HepG2 (cell line): Measurements from ENCODE around the gene FBXO7. TPM values are rescaled to one million over a fixed set of nuclear protein-coding genes. Genes with fewer than 3 reads are reported as not detected.

Source experiments
- CEBPG ChIP-seq: IDR thresholded peaks from 2 replicates; pipeline ENCODE4 v1.6.1; 2016
- CREB3 ChIP-seq: sonication (generic); formaldehyde crosslinking; IDR thresholded peaks from 2 replicates; pipeline ENCODE4 v1.5.0; 2020; ENCODE audit warnings: missing genetic modification reagents
- EP300 ChIP-seq, 3 experiments: sonication (generic) in 1 of 3; formaldehyde crosslinking in 1 of 3; IDR thresholded peaks; 2 replicates each; pipeline versions ENCODE4 v1.5.1 to v1.6.1; 2011 to 2020; ENCODE audit warnings: low read depth in 2 of 3, low read length in 2 of 3, borderline replicate concordance in 1 of 3, improper control_type of control experiment in 1 of 3, mild to moderate bottlenecking in 1 of 3, missing genetic modification reagents in 1 of 3, moderate library complexity in 1 of 3
- ERF ChIP-seq: IDR thresholded peaks from 2 replicates; pipeline ENCODE4 v1.6.1; 2018; ENCODE audit warnings: missing biosample characterization, missing genetic modification reagents
- ETV5 ChIP-seq: IDR thresholded peaks from 2 replicates; pipeline ENCODE4 v1.6.1; 2018; ENCODE audit warnings: missing biosample characterization, missing genetic modification reagents, inconsistent platforms, borderline replicate concordance
- HMG20B ChIP-seq: conservative IDR thresholded peaks from 2 replicates; pipeline ENCODE4 v1.6.1; 2016; ENCODE audit warnings: missing genetic modification reagents, missing compliant biosample characterization
- HOXA5 ChIP-seq: sonication (generic); formaldehyde crosslinking; IDR thresholded peaks from 2 replicates; pipeline ENCODE4 v1.4.0; 2020; ENCODE audit warnings: missing genetic modification reagents
- KDM3A ChIP-seq: IDR thresholded peaks from 2 replicates; pipeline ENCODE4 v1.6.1; 2018; ENCODE audit warnings: low read depth, missing compliant biosample characterization
- MAFK ChIP-seq, 2 experiments: IDR thresholded peaks in 1 of 2; conservative IDR thresholded peaks in 1 of 2; 2 replicates each; pipeline ENCODE4 v1.6.1; 2011; ENCODE audit warnings: improper control_type of control experiment in 2 of 2, low read length in 2 of 2
- MEIS2 ChIP-seq: sonication (generic); formaldehyde crosslinking; IDR thresholded peaks from 2 replicates; pipeline ENCODE4 v1.9.0; 2021; ENCODE audit warnings: mild to moderate bottlenecking, missing genetic modification reagents
- MTF1 ChIP-seq: sonication (generic); formaldehyde crosslinking; IDR thresholded peaks from 2 replicates; pipeline ENCODE4 v1.5.0; 2020; ENCODE audit warnings: missing genetic modification reagents
- MXD1 ChIP-seq: sonication (generic); formaldehyde crosslinking; IDR thresholded peaks from 2 replicates; pipeline ENCODE4 v1.4.0; 2020; ENCODE audit warnings: mild to moderate bottlenecking, missing genetic modification reagents
- NR2F6 ChIP-seq, 2 experiments: IDR thresholded peaks; 2 replicates each; pipeline ENCODE4 v1.6.1; 2016; ENCODE audit warnings: antibody characterized with exemption in 1 of 2, mild to moderate bottlenecking in 1 of 2
- PRDM10 ChIP-seq: sonication (generic); formaldehyde crosslinking; IDR thresholded peaks from 2 replicates; pipeline ENCODE4 v1.4.0; 2020; ENCODE audit warnings: low read depth, missing genetic modification reagents
- RXRB ChIP-seq: IDR thresholded peaks from 2 replicates; pipeline ENCODE4 v1.6.1; 2016; ENCODE audit warnings: borderline replicate concordance, missing genetic modification reagents, missing compliant biosample characterization
- SMARCE1 ChIP-seq: fragments of 450-650 bp; IDR thresholded peaks from 2 replicates; pipeline ENCODE4 v1.6.1; 2017; ENCODE audit warnings: borderline replicate concordance
- SOX13 ChIP-seq, 3 experiments: fragments of 450-650 bp in 1 of 3; sonication (generic) in 1 of 3; formaldehyde crosslinking in 1 of 3; IDR thresholded peaks in 2 of 3; conservative IDR thresholded peaks in 1 of 3; 2 replicates each; pipeline versions ENCODE4 v1.5.0 to v1.6.1; 2016 to 2020; ENCODE audit warnings: antibody characterized with exemption in 1 of 3, mild to moderate bottlenecking in 1 of 3, missing compliant biosample characterization in 1 of 3, missing genetic modification reagents in 1 of 3, moderate library complexity in 1 of 3
- THAP11 ChIP-seq: IDR thresholded peaks from 2 replicates; pipeline ENCODE4 v1.6.1; 2016; ENCODE audit warnings: missing biosample characterization, missing genetic modification reagents
- ZBTB7B ChIP-seq: sonication (generic); formaldehyde crosslinking; IDR thresholded peaks from 2 replicates; pipeline ENCODE4 v1.4.0; 2020; ENCODE audit warnings: missing genetic modification reagents
- ZNF101 ChIP-seq: sonication (generic); formaldehyde crosslinking; IDR thresholded peaks from 2 replicates; pipeline ENCODE4 v1.4.0; 2020; ENCODE audit warnings: mild to moderate bottlenecking, low read depth, missing genetic modification reagents, borderline replicate concordance
- ZNF256 ChIP-seq: sonication (generic); formaldehyde crosslinking; conservative IDR thresholded peaks from 2 replicates; pipeline ENCODE4 v1.4.0; 2020; ENCODE audit warnings: missing genetic modification reagents
- ZNF331 ChIP-seq: sonication (generic); formaldehyde crosslinking; IDR thresholded peaks from 2 replicates; pipeline ENCODE4 v1.4.0; 2020; ENCODE audit warnings: missing genetic modification reagents
- ZNF546 ChIP-seq: sonication (generic); formaldehyde crosslinking; conservative IDR thresholded peaks from 2 replicates; pipeline ENCODE4 v1.8.1; 2023; ENCODE audit warnings: mild to moderate bottlenecking, missing genetic modification reagents
- ZNF577 ChIP-seq: sonication (generic); formaldehyde crosslinking; IDR thresholded peaks from 2 replicates; pipeline ENCODE4 v1.4.0; 2020; ENCODE audit warnings: mild to moderate bottlenecking, low read depth, missing genetic modification reagents, borderline replicate concordance
- ZNF749 ChIP-seq: sonication (generic); formaldehyde crosslinking; IDR thresholded peaks from 2 replicates; pipeline ENCODE4 v1.8.0; 2022; ENCODE audit warnings: mild to moderate bottlenecking, missing genetic modification reagents, moderate library complexity, borderline replicate concordance
- ZNF780A ChIP-seq: sonication (generic); formaldehyde crosslinking; IDR thresholded peaks from 2 replicates; pipeline ENCODE4 v1.8.0; 2022; ENCODE audit warnings: mild to moderate bottlenecking, missing genetic modification reagents, moderate library complexity
- ZSCAN12 ChIP-seq: sonication (generic); formaldehyde crosslinking; IDR thresholded peaks from 2 replicates; pipeline ENCODE4 v1.9.0; 2021; ENCODE audit warnings: mild to moderate bottlenecking, missing genetic modification reagents
- polyA plus RNA-seq, 8 experiments: library from polyadenylated mRNA; depleted of rRNA in 3 of 8; stranded (reverse) in 7 of 8; unstranded in 1 of 8; fragments of >200 nt; fragmentation: Illumina TruSeq in 4 of 8; extraction: Trizol in 4 of 8; gene quantifications; 2 replicates each; pipeline versions ENCODE4 v1.2.1 to v1.2.3, GENCODE V29; 2011 to 2016; ENCODE audit warnings: low read depth in 4 of 8, missing spikeins in 1 of 8, mixed read lengths in 1 of 8; ENCODE audit not compliant: insufficient read depth in 1 of 8
- total RNA-seq, 5 experiments: library from RNA; depleted of rRNA; stranded (reverse); fragments of >200 nt; fragmentation: Illumina TruSeq; extraction: Trizol; gene quantifications; 2 replicates each; pipeline ENCODE4 v1.2.3, GENCODE V29; 2016; ENCODE audit warnings: low read depth in 1 of 5

FBXO7 gene
- total and polyA plus RNA-seq, 2 of the 13 experiments (the other 11 are each of a cell fraction or from before 2014, with no cell fraction given), result 105 to 172 TPM

GRCh38 chr22:32545801-32546200, 71.2 kb downstream of the FBXO7 start (continued):
- peak; percentile 13; the same call in 1 of the 2 replicates for TF ChIP-seq ETV5 (CRISPR knock-in tag)
- no peak for TF ChIP-seq ERF (CRISPR knock-in tag)
- TF ChIP-seq RXRB, result 0 out of 2 replicates have a peak, but pooled peaks have one; percentile 26
- TF ChIP-seq ZNF256 (CRISPR knock-in tag), result no peak
- TF ChIP-seq MXD1 (CRISPR knock-in tag), result no peak
- no peak for TF ChIP-seq ZNF780A (CRISPR knock-in tag)
- TF ChIP-seq SMARCE1, result no peak
- no peak for TF ChIP-seq HMG20B (CRISPR knock-in tag)
- TF ChIP-seq PRDM10 (CRISPR knock-in tag), result no peak
- TF ChIP-seq NR2F6 (IDR thresholded peaks at IDR 0.05), result peak; percentile 29; the same call in 1 of the 2 replicates
- peak; percentile 61; the same call in 1 of the 2 replicates for TF ChIP-seq NR2F6 (CRISPR knock-in tag; IDR thresholded peaks at IDR 0.05)
- no peak for TF ChIP-seq ZSCAN12
- TF ChIP-seq MTF1 (CRISPR knock-in tag), result no peak
- TF ChIP-seq THAP11, result 0 out of 2 replicates have a peak, but pooled peaks have one; percentile 29
- TF ChIP-seq CREB3 (CRISPR knock-in tag), result no peak
- TF ChIP-seq SOX13 (IDR thresholded peaks at IDR 0.05), result no peak
- peak in 1 of 2 experiments; percentile 14; a peak in 1 of 4 replicates for TF ChIP-seq SOX13 (CRISPR knock-in tag; conservative IDR thresholded peaks at IDR 0.05 in 1 of 2, IDR thresholded peaks at IDR 0.05 in 1 of 2)
- no peak for TF ChIP-seq ZNF331
- TF ChIP-seq HOXA5, result no peak
- TF ChIP-seq ZNF749 (CRISPR knock-in tag), result no peak
- TF ChIP-seq MEIS2 (CRISPR knock-in tag), result no peak
- no peak for TF ChIP-seq ZNF101 (CRISPR knock-in tag)
- no peak for TF ChIP-seq MAFK (conservative IDR thresholded peaks at IDR 0.05 in 1 of 2, IDR thresholded peaks at IDR 0.05 in 1 of 2; ENCODE audit: low read length in 2 of 2)
- no peak for TF ChIP-seq ZNF546
- no peak for TF ChIP-seq ZNF577
- 0 out of 4 replicates have a peak, but pooled peaks have one; percentile 19 to 21 for TF ChIP-seq EP300 (IDR thresholded peaks at IDR 0.05; ENCODE audit: low read depth in 2 of 2, low read length in 2 of 2)
- TF ChIP-seq EP300 (CRISPR knock-in tag; IDR thresholded peaks at IDR 0.05; ENCODE audit: borderline replicate concordance), result no peak
- peak; percentile 92 for TF ChIP-seq CEBPG
- peak; percentile 42; the same call in 1 of the 2 replicates for TF ChIP-seq KDM3A (CRISPR knock-in tag)
- 0 out of 2 replicates have a peak, but pooled peaks have one; percentile 24 for TF ChIP-seq ZBTB7B (CRISPR knock-in tag)
